HCT116 (cell line): ENCODE results near the gene TMEM30A. TPM values are rescaled to one million over a fixed set of nuclear protein-coding genes. Genes with fewer than 3 reads are reported as not detected.

Experiments
- ATAC-seq: fragments of 200-7000 bp; cut with Tn5 transposase; 2 replicates; pipeline ENCODE4 v1.9.1; 2020; ENCODE audit warnings: mild to moderate bottlenecking, moderate library complexity
- BruUV-seq: library from RNA; stranded (reverse); fragments of 400-500 nt; replicated peaks from 2 replicates; lab custom pipeline; 2021; lab: Mats Ljungman, UMichigan
- CTCF ChIA-PET: fragments of 300-600 bp; sonication (Branson Sonifier 250); formaldehyde crosslinking; loops from one replicate; lab custom pipeline; 2021; ENCODE audit warnings: antibody characterized with exemption; lab: Charles Lee
- POLR2A ChIA-PET: fragments of 300-600, 350-600 bp; sonication (Branson Sonifier 250); formaldehyde crosslinking; loops from one replicate; lab custom pipeline; 2021; ENCODE audit warnings: antibody characterized with exemption; lab: Charles Lee
- RAD21 ChIA-PET, 2 experiments: fragments of 300-600 bp; sonication (Branson Sonifier 250); formaldehyde crosslinking; loops; one replicate each; lab custom pipeline; 2023; ENCODE audit warnings: low total read pairs in 2 of 2; ENCODE audit not compliant: uncharacterized antibody in 2 of 2, unreplicated experiment in 2 of 2, low non-redundant PET in 1 of 2; lab: Charles Lee
- DNase-seq: peaks from one replicate; pipeline ENCODE4 v3.0.0-alpha.2; 2010; ENCODE audit warnings: low read depth, low spot score
- H2AFZ ChIP-seq: fragments of 200-600 bp; shearing (Covaris generic), sonication (generic); 2 replicates; pipeline ENCODE4 v1.6.1; 2017; ENCODE audit warnings: low read depth, mixed run types, mixed read lengths, antibody characterized with exemption, low read length; ENCODE audit not compliant: poor library complexity, severe bottlenecking
- H3K27ac ChIP-seq: 2 replicates; pipeline ENCODE4 v1.5.1; 2012; ENCODE audit warnings: low read depth, low read length
- H3K27me3 ChIP-seq: fragments of 200-600 bp; sonication (generic); 2 replicates; pipeline ENCODE4 v1.6.1; 2016; ENCODE audit warnings: mixed run types, low read length, mixed read lengths; ENCODE audit not compliant: insufficient read depth
- H3K36me3 ChIP-seq, 2 experiments: fragments of 200-500 bp in 1 of 2; fragments of 200-600 bp in 1 of 2; sonication (Bioruptor generic) in 1 of 2; sonication (generic) in 1 of 2; 2 replicates each; pipeline versions ENCODE4 v1.5.1 to v1.6.1; 2014 to 2016; ENCODE audit warnings: low read length in 2 of 2, inconsistent platforms in 1 of 2, mixed read lengths in 1 of 2, mixed run types in 1 of 2; ENCODE audit not compliant: insufficient read depth in 2 of 2, control insufficient read depth in 1 of 2
- H3K4me1 ChIP-seq, 2 experiments: fragments of 200-600 bp in 1 of 2; sonication (generic) in 1 of 2; 2 replicates each; pipeline versions ENCODE4 v1.5.1 to v1.6.1; 2012 to 2017; ENCODE audit warnings: low read length in 2 of 2, inconsistent platforms in 1 of 2, mild to moderate bottlenecking in 1 of 2, mixed read lengths in 1 of 2, mixed run types in 1 of 2, moderate library complexity in 1 of 2; ENCODE audit not compliant: insufficient read depth in 2 of 2, control insufficient read depth in 1 of 2
- H3K4me2 ChIP-seq: fragments of 200-600 bp; sonication (generic); 2 replicates; pipeline ENCODE4 v1.6.1; 2017; ENCODE audit warnings: mixed run types, low read length, mixed read lengths
- H3K4me3 ChIP-seq, 2 experiments: fragments of 200-600 bp in 1 of 2; sonication (generic) in 1 of 2; replicated peaks in 1 of 2; 2 replicates each; pipeline ENCODE4 v1.5.1; 2011 to 2016; ENCODE audit warnings: low read length in 2 of 2, control low read depth in 1 of 2, low read depth in 1 of 2, mild to moderate bottlenecking in 1 of 2, mixed read lengths in 1 of 2, mixed run types in 1 of 2
- H3K79me2 ChIP-seq: fragments of 200-600 bp; sonication (generic); 2 replicates; pipeline ENCODE4 v1.6.1; 2017; ENCODE audit warnings: mild to moderate bottlenecking, mixed run types, low read length, moderate library complexity, mixed read lengths; ENCODE audit not compliant: insufficient read depth
- H3K9ac ChIP-seq: fragments of 200-600 bp; sonication (generic); 2 replicates; pipeline ENCODE4 v1.6.1; 2016; ENCODE audit warnings: low read length, mixed read lengths
- H3K9me2 ChIP-seq: fragments of 200-600 bp; sonication (generic), shearing (Covaris generic); 2 replicates; pipeline ENCODE4 v1.6.1; 2017; ENCODE audit warnings: mixed run types, mild to moderate bottlenecking, moderate library complexity; ENCODE audit not compliant: insufficient read depth
- H3K9me3 ChIP-seq, 2 experiments: fragments of 200-500 bp in 1 of 2; fragments of 200-600 bp in 1 of 2; sonication (Bioruptor generic) in 1 of 2; sonication (generic) in 1 of 2; 2 replicates each; pipeline ENCODE4 v1.6.1; 2014 to 2017; ENCODE audit warnings: low read length in 2 of 2, mixed read lengths in 2 of 2, inconsistent platforms in 1 of 2, low read depth in 1 of 2, mild to moderate bottlenecking in 1 of 2, mixed run types in 1 of 2, moderate library complexity in 1 of 2; ENCODE audit not compliant: control insufficient read depth in 1 of 2, insufficient read depth in 1 of 2
- H4K20me1 ChIP-seq: fragments of 200-600 bp; sonication (generic), shearing (Covaris generic); 2 replicates; pipeline ENCODE4 v1.6.1; 2017; ENCODE audit warnings: mixed run types, mild to moderate bottlenecking, moderate library complexity; ENCODE audit not compliant: insufficient read depth
- ATF3 ChIP-seq: IDR thresholded peaks from 2 replicates; pipeline ENCODE4 v1.6.1; 2012
- CBX3 ChIP-seq: IDR thresholded peaks from 2 replicates; pipeline ENCODE4 v1.6.1; 2012; ENCODE audit warnings: low read depth
- CEBPB ChIP-seq: IDR thresholded peaks from 2 replicates; pipeline ENCODE4 v1.6.1; 2012; ENCODE audit warnings: low read depth
- EGR1 ChIP-seq: IDR thresholded peaks from 2 replicates; pipeline ENCODE4 v1.6.1; 2012; ENCODE audit warnings: low read depth
- EZH2 ChIP-seq: fragments of 200-600 bp; sonication (generic); IDR thresholded peaks from 2 replicates; pipeline ENCODE4 v1.6.1; 2017; ENCODE audit warnings: antibody characterized with exemption, mixed run types
- EZH2phosphoT487 ChIP-seq: fragments of 200-600 bp; IDR thresholded peaks from 2 replicates; pipeline ENCODE4 v1.6.1; 2018; ENCODE audit warnings: antibody characterized with exemption, borderline replicate concordance
- FOSL1 ChIP-seq: IDR thresholded peaks from 2 replicates; pipeline ENCODE4 v1.6.1; 2012; ENCODE audit warnings: low read depth
- JUND ChIP-seq: IDR thresholded peaks from 2 replicates; pipeline ENCODE4 v1.6.1; 2012
- POLR2A ChIP-seq: IDR thresholded peaks from 2 replicates; pipeline ENCODE4 v1.7.0; 2011; ENCODE audit warnings: borderline replicate concordance; ENCODE audit not compliant: insufficient read depth, insufficient read length; ENCODE audit errors: extremely low read depth
- POLR2AphosphoS5 ChIP-seq: IDR thresholded peaks from 2 replicates; pipeline ENCODE4 v1.6.1; 2011; ENCODE audit warnings: mild to moderate bottlenecking, low read depth, low read length, moderate library complexity
- SIN3A ChIP-seq: IDR thresholded peaks from 2 replicates; pipeline ENCODE4 v1.6.1; 2012; ENCODE audit warnings: low read depth
- SP1 ChIP-seq: IDR thresholded peaks from 2 replicates; pipeline ENCODE4 v1.6.1; 2012; ENCODE audit warnings: low read depth
- SRF ChIP-seq: IDR thresholded peaks from 2 replicates; pipeline ENCODE4 v1.6.1; 2012; ENCODE audit warnings: low read depth
- TCF7L2 ChIP-seq: IDR thresholded peaks from 2 replicates; pipeline ENCODE4 v1.7.0; 2011; ENCODE audit warnings: borderline replicate concordance, inconsistent platforms; ENCODE audit not compliant: insufficient read depth, insufficient read length; ENCODE audit errors: extremely low read depth
- ZBTB33 ChIP-seq: IDR thresholded peaks from 2 replicates; pipeline ENCODE4 v1.6.1; 2011; ENCODE audit warnings: mild to moderate bottlenecking, low read length, moderate library complexity; ENCODE audit not compliant: insufficient replicate concordance; ENCODE audit errors: extremely low read depth
- ZFX ChIP-seq: fragments of 450-650 bp; IDR thresholded peaks from 2 replicates; pipeline ENCODE4 v1.6.1; 2017
- intact Hi-C: fragments of 100-400 bp; cut with micrococcal nuclease; formaldehyde crosslinking; loops from 2 replicates; pipeline ENCODE4 v1.10.0; 2022
- total RNA-seq: library from RNA; stranded (reverse); gene quantifications from one replicate; pipeline ENCODE4 v1.2.1, GENCODE V29; 2021; ENCODE audit not compliant: unreplicated experiment
- TF ChIP-seq, protein P1 (sequence below): IDR thresholded peaks from 2 replicates; pipeline ENCODE4 v1.6.1; 2012; ENCODE audit warnings: low read depth

Gene TMEM30A
- total RNA-seq, 1 experiment from 2014 or later: 73.4 TPM

DNA sequence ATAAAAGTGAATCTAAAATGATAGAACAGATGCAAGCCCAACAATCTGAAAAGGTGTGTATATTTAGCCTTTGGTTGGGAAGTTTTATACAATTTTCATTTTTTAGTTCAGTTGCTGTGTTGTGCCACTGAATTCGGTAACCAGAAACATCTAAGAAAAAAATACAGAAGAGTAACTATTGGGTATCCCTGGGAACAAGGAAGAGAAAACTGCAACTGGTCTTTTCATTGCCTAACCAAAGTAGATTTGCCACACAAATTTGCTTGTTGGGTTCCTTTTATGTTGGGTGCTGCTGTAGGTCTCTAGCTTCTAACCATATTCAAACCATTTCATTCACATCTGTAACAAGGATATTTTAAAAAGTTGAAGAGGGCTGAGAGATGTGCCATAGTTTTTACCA, 2.8 kb upstream of the TMEM30A start:
- CTCF ChIA-PET: no interaction called here
- no peaks in the 10 kb centered on the region for H3K36me3 ChIP-seq
- H3K4me2 ChIP-seq: no peak overlapping the region
- H4K20me1 ChIP-seq: no peaks in the 10 kb centered on the region
- BruUV-seq: no TSS peak
- ATAC-seq (no peak), DNase-seq (no peak)
- POLR2A ChIA-PET: no interaction called here
- peaks cover 6 to 19% of the 10 kb centered on the region in 2 experiments; a peak in 3 of 4 replicates for H3K4me1 ChIP-seq
- RAD21 ChIA-PET: no interaction called here
- H3K27ac ChIP-seq: no peak overlapping the region
- H3K4me3 ChIP-seq: no peak overlapping the region
- no peaks in the 10 kb centered on the region for H3K9me3 ChIP-seq
- TF ChIP-seq CBX3 (no peak), SIN3A (no peak), POLR2A (no peak), ZFX (no peak), EGR1 (no peak), FOSL1 (no peak), CEBPB (no peak), SRF (no peak), ATF3 (no peak), JUND (no peak), EZH2 (no peak), TCF7L2 (no peak), SP1 (no peak), POLR2AphosphoS5 (no peak), EZH2phosphoT487 (no peak), ZBTB33 (no peak)
- TF ChIP-seq, protein P1, sequence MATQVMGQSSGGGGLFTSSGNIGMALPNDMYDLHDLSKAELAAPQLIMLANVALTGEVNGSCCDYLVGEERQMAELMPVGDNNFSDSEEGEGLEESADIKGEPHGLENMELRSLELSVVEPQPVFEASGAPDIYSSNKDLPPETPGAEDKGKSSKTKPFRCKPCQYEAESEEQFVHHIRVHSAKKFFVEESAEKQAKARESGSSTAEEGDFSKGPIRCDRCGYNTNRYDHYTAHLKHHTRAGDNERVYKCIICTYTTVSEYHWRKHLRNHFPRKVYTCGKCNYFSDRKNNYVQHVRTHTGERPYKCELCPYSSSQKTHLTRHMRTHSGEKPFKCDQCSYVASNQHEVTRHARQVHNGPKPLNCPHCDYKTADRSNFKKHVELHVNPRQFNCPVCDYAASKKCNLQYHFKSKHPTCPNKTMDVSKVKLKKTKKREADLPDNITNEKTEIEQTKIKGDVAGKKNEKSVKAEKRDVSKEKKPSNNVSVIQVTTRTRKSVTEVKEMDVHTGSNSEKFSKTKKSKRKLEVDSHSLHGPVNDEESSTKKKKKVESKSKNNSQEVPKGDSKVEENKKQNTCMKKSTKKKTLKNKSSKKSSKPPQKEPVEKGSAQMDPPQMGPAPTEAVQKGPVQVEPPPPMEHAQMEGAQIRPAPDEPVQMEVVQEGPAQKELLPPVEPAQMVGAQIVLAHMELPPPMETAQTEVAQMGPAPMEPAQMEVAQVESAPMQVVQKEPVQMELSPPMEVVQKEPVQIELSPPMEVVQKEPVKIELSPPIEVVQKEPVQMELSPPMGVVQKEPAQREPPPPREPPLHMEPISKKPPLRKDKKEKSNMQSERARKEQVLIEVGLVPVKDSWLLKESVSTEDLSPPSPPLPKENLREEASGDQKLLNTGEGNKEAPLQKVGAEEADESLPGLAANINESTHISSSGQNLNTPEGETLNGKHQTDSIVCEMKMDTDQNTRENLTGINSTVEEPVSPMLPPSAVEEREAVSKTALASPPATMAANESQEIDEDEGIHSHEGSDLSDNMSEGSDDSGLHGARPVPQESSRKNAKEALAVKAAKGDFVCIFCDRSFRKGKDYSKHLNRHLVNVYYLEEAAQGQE: no peak
- peaks cover 29% of the 10 kb centered on the region for H3K79me2 ChIP-seq
- H3K9ac ChIP-seq: no peak overlapping the region
- no peaks in the 10 kb centered on the region for H3K27me3 ChIP-seq
- H3K9me2 ChIP-seq: no peaks in the 10 kb centered on the region
- no peak overlapping the region for H2AFZ ChIP-seq
- intact Hi-C loops: no loop called here
